Fibroblast of pulmonary artery (primary cell): ENCODE results near the gene LMTK3.
A peak's percentile ranks its signal among the peaks of the same experiment; 100 is the strongest.
"Not testable (repeated sequence)": the region's sequence is repeated elsewhere in the genome, so short reads cannot be mapped to it uniquely, and the experiment has no call there.

ENCODE experiments used
- DNase-seq: peaks from one replicate; pipeline ENCODE4 v3.0.0-alpha.2; 2010; ENCODE audit warnings: low read depth
- H3K4me3 ChIP-seq: replicated peaks from 2 replicates; pipeline ENCODE4 v1.5.1; 2011; ENCODE audit warnings: low read depth, mild to moderate bottlenecking, control low read depth, low read length, moderate library complexity
- TF ChIP-seq, protein P1 (sequence below): IDR thresholded peaks from 2 replicates; pipeline ENCODE4 v1.5.1; 2011; ENCODE audit warnings: mild to moderate bottlenecking, control low read depth, low read length, inconsistent platforms; ENCODE audit errors: missing control alignments

Gene LMTK3

DNA sequence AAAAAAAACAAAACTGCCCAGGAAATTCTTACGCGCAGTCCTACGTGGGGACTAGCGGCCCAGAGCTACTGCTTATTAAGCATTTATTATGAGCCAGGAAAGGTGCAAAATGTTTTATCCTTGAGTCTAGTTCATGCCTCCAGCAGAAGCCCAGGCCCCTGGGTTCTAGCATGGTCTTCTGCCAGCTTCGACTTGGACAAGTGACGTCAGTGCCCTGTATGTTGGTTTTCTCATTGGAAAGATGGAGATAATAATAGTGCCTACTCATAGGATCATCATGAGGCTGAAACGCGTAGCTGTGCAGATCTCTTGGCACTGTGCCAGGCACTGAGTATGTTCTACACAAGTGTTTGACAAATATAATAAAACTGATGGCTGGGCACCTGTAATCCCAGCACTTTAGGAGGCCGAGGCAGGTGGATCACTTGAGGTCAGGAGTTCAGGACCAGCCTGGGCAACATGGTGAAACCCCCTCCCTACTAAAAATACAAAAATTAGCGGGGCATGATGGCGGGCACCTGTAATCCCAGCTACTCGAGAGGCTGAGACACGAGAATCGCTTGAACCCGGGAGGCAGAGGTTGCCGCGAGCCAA lies 28.0 kb upstream of the LMTK3 start:
- no peak overlapping the region for H3K4me3 ChIP-seq
- TF ChIP-seq, protein P1, sequence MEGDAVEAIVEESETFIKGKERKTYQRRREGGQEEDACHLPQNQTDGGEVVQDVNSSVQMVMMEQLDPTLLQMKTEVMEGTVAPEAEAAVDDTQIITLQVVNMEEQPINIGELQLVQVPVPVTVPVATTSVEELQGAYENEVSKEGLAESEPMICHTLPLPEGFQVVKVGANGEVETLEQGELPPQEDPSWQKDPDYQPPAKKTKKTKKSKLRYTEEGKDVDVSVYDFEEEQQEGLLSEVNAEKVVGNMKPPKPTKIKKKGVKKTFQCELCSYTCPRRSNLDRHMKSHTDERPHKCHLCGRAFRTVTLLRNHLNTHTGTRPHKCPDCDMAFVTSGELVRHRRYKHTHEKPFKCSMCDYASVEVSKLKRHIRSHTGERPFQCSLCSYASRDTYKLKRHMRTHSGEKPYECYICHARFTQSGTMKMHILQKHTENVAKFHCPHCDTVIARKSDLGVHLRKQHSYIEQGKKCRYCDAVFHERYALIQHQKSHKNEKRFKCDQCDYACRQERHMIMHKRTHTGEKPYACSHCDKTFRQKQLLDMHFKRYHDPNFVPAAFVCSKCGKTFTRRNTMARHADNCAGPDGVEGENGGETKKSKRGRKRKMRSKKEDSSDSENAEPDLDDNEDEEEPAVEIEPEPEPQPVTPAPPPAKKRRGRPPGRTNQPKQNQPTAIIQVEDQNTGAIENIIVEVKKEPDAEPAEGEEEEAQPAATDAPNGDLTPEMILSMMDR = no peak
- peak; percentile 69 for DNase-seq

DNA sequence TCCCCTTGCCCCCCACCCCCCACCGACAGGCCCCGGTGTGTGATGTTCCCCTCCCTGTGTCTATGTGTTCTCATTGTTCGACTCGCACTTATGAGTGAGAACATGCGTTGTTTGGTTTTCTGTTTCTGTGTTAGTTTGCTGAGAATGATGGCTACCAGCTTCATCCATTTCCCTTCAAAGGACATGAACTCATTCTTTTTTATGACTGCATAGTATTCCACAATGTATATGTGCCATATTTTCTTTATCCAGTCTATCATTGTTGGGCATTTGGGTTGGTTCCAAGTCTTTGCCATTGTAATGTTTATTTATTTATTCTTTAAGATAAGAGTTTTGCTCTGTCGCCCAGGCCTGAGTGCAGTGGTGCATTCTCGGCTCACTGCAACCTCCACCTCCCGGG lies 26.4 kb upstream of the LMTK3 start:
- not testable (repeated sequence) for H3K4me3 ChIP-seq, DNase-seq

DNA sequence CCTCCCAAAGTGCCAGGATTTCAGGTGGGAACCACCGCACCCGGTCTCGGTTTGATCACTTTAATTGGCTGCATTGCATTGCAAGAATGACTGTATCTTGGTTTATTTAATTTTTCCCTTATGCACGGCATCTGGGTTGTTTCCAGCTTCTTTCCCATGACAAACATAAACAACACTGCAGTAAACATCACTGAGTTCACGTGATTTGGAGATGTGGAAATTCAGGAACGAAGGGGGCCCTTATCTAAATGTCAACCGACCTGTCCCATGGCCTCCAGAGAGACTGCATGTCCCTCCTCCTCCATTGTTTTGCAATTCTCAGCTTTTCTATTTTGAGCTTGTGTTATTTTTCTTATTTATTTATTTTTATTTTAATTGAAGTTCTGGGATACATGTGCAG lies 25.9 kb upstream of the LMTK3 start:
- TF ChIP-seq, protein P1 = no peak
- H3K4me3 ChIP-seq = no peak overlapping the region
- no peak for DNase-seq

DNA sequence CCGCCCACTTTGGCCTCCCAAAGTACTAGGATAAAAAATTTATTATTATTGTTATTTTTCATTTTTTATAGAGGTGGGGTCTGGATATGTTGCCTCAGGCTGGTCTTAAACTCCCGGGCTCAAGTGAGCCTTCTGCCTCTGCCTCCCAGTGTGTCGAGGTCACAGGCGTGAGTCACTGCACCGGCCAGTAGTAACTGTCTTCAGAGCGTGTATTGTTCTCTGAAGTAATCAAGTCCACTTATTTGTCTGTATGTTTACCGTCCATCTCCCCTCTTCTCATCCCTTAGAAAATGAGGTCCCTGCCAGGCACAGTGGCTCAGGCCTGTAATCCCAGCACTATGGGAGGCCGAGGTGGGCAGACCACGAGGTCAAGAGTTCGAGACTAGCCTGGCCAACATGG lies 22.1 kb upstream of the LMTK3 start:
- TF ChIP-seq, protein P1 = no peak
- no peak for DNase-seq
- H3K4me3 ChIP-seq = no peak overlapping the region

DNA sequence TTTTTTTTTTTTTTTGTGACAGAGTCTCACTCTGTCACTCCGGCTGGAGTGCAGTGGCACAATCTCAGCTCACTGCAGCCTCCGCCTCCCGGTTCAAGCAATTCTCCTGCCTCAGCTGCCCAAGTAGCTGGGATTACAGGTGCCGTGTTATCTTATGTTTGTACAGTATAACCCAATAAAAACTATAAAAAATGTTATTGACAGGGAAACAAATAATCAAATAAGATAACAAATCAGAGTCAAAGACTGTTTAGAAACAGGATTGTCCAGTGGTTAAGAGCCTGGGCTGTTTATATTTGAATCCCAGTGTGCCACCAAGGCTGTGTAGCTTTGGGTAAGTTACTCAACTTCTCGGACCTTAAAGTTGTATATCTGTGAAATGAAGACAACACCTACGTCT lies 19.1 kb upstream of the LMTK3 start:
- no peak overlapping the region for H3K4me3 ChIP-seq

DNA sequence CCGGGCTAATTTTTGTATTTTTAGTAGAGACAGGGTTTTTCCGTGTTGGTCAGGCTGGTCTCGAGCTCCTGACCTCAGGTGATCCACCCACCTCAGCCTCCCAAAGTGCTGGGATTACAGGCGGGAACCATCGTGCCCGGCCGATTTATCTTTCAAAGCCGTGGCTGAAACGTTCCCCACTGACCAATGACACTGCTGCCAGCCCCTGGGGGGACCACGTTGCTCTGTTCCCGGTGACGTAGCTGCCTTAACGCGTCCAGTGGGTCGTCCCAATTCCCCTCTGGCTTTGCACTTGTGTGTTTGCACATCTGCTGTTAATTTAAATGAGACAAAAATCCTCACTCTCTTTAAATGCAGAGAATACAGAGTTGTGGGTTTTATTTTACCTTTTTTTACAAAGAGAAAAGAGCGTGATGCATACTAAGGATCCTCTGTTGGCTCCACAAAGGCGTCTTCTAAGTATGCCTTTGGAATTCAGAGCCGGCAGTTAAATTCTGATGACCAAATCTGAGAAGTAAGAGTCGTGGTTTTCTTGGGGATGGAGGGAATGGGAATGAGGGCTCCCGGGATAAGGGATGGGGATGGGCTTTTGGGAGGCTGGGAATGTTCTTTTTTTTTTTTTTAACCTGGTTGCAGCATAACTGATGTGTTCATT lies 18.6 kb upstream of the LMTK3 start:
- no peak for DNase-seq
- TF ChIP-seq, protein P1 = no peak
- no peak overlapping the region for H3K4me3 ChIP-seq

More for the DNA sequence above, 19.1 kb upstream of the LMTK3 start:
- TF ChIP-seq, protein P1 = no peak
- DNase-seq = no peak

DNA sequence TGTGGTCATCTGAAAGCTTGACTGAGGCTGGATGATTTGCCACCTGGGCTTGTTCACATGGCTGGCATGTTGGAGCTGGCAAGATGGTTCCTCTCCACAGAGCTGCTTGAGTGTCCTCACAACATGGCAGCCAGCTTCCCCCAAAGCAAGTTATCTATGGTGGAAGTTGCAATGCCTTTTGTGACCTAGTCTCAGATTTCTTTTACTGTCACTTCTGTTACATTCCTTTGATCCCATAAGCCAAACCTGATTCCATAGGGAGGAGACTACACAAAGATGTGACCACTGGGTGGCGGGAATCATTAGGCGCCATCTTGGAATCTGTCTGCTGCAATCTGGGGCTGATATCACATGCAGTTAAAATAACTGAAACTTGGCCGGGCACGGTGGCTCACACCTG lies 17.5 kb upstream of the LMTK3 start:
- no peak overlapping the region for H3K4me3 ChIP-seq
- TF ChIP-seq, protein P1 = no peak
- no peak for DNase-seq
